HG03565 (cell line): Measurements from ENCODE around the gene KRT8.
"Not testable (repeated sequence)": the region's sequence is repeated elsewhere in the genome, so short reads cannot be mapped to it uniquely, and the experiment has no call there.

Source experiments
- ATAC-seq: cut with Tn5 transposase; IDR thresholded peaks from one replicate; pipeline ENCODE4 v1.9.1; 2021; ENCODE audit warnings: mild to moderate bottlenecking, moderate library complexity; ENCODE audit not compliant: unreplicated experiment

Gene KRT8

GRCh38 chr12:52876372-52876771 lies 28.5 kb downstream of the KRT8 start:
- no peak for ATAC-seq

- ATAC-seq, result no peak
These were observed 30.1 kb downstream of the KRT8 start for GRCh38 chr12:52874573-52875435.

- no peak for ATAC-seq
These were observed 30.9 kb downstream of the KRT8 start for GRCh38 chr12:52873832-52874572.

GRCh38 chr12:52873513-52873831 lies 31.4 kb downstream of the KRT8 start:
- ATAC-seq, result no peak

- no peak for ATAC-seq
These were observed 32.1 kb downstream of the KRT8 start for GRCh38 chr12:52872644-52873389.

- no peak for ATAC-seq
These were observed 33.4 kb downstream of the KRT8 start for GRCh38 chr12:52871291-52872039.

GRCh38 chr12:52870361-52871290 lies 34.2 kb downstream of the KRT8 start:
- ATAC-seq, result no peak

- ATAC-seq, result no peak
These were observed 37.2 kb downstream of the KRT8 start for GRCh38 chr12:52867642-52868041.

GRCh38 chr12:52867152-52867551 lies 37.7 kb downstream of the KRT8 start:
- ATAC-seq, result no peak

GRCh38 chr12:52865090-52865944 lies 39.6 kb downstream of the KRT8 start:
- no peak for ATAC-seq

- no peak for ATAC-seq
These were observed 42.9 kb downstream of the KRT8 start for GRCh38 chr12:52862023-52862422.

GRCh38 chr12:52861511-52861910 lies 43.4 kb downstream of the KRT8 start:
- ATAC-seq, result no peak

- no peak for ATAC-seq
These were observed 44.6 kb downstream of the KRT8 start for GRCh38 chr12:52860102-52860823.

GRCh38 chr12:52857500-52857899 lies 47.4 kb downstream of the KRT8 start:
- no peak for ATAC-seq

GRCh38 chr12:52856787-52857186 lies 48.1 kb downstream of the KRT8 start:
- no peak for ATAC-seq

GRCh38 chr12:52856077-52856476 lies 48.8 kb downstream of the KRT8 start:
- ATAC-seq, result not testable (repeated sequence)

- no peak for ATAC-seq
These were observed 53.1 kb downstream of the KRT8 start for GRCh38 chr12:52851787-52852186.

- ATAC-seq, result no peak
These were observed 54.2 kb downstream of the KRT8 start for GRCh38 chr12:52850681-52851080.
